Esophagus squamous epithelium (tissue), 4 donors: ENCODE results near the gene STEAP1B.

ENCODE experiments used
- POLR2A ChIP-seq, 4 donors: fragments of 450-650 bp; IDR thresholded peaks; one replicate each; pipeline ENCODE4 v1.6.1; 2017; ENCODE audit warnings: antibody characterized with exemption in 4 of 4, mild to moderate bottlenecking in 4 of 4, moderate library complexity in 3 of 4
- TF ChIP-seq, protein P1 (sequence below), 6 experiments: fragments of 450-650 bp in 4 of 6; fragments of 200-600 bp in 2 of 6; sonication (generic) in 2 of 6; IDR thresholded peaks; one replicate each; pipeline ENCODE4 v1.5.1; 2016 to 2019; ENCODE audit warnings: antibody characterized with exemption in 6 of 6, mild to moderate bottlenecking in 4 of 6, moderate library complexity in 4 of 6

DNA sequence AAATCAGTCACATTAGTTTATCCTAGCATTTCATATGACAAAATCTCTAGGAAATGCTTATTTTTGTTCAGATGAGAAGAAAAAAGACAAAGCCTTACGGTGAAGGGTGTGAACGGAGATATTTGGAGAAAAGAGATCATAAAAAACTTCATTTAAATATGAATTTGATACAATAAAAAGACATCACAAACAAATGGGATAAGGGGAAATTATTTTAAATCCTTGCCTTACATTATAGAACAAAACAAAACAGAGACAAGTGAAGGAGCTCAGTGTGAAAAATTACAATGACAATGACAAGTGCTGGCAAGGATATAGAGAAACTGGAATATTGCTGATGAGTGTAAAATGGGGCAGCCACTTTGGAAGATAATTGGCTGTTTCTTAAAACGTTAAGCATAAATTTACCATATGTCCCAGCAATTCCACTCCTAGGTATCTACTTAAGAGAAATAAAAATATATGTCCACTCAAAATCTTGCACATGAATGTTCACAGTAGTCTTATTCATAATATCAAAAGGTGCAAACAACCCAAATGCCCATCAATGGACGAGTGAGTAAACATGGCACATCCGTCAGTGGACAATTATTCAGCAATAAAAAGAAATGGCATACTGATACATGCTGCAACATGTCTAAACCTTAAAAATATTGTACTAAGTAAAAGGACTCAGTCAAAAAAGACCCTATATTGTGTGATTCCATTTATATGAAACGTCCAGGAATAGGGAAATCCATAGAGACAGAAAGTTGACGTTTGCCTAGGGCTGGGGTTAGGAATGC is 77.0 kb downstream of the STEAP1B start:
- no peak for TF ChIP-seq POLR2A (IDR thresholded peaks at IDR 0.05)
- TF ChIP-seq, protein P1, sequence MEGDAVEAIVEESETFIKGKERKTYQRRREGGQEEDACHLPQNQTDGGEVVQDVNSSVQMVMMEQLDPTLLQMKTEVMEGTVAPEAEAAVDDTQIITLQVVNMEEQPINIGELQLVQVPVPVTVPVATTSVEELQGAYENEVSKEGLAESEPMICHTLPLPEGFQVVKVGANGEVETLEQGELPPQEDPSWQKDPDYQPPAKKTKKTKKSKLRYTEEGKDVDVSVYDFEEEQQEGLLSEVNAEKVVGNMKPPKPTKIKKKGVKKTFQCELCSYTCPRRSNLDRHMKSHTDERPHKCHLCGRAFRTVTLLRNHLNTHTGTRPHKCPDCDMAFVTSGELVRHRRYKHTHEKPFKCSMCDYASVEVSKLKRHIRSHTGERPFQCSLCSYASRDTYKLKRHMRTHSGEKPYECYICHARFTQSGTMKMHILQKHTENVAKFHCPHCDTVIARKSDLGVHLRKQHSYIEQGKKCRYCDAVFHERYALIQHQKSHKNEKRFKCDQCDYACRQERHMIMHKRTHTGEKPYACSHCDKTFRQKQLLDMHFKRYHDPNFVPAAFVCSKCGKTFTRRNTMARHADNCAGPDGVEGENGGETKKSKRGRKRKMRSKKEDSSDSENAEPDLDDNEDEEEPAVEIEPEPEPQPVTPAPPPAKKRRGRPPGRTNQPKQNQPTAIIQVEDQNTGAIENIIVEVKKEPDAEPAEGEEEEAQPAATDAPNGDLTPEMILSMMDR (IDR thresholded peaks at IDR 0.05) = no peak
